HG03558 (cell line): Measurements from ENCODE around the gene MYO3B.
"Not testable (repeated sequence)": the region's sequence is repeated elsewhere in the genome, so short reads cannot be mapped to it uniquely, and the experiment has no call there.

Experiments used
- ATAC-seq: cut with Tn5 transposase; IDR thresholded peaks from one replicate; pipeline ENCODE4 v1.9.1; 2021; ENCODE audit warnings: moderate number of reproducible peaks; ENCODE audit not compliant: unreplicated experiment; ENCODE audit errors: extremely low read depth

The MYO3B gene

GRCh38 chr2:170579511-170579910, 401.6 kb downstream of the MYO3B start:
- ATAC-seq, result no peak

DNA sequence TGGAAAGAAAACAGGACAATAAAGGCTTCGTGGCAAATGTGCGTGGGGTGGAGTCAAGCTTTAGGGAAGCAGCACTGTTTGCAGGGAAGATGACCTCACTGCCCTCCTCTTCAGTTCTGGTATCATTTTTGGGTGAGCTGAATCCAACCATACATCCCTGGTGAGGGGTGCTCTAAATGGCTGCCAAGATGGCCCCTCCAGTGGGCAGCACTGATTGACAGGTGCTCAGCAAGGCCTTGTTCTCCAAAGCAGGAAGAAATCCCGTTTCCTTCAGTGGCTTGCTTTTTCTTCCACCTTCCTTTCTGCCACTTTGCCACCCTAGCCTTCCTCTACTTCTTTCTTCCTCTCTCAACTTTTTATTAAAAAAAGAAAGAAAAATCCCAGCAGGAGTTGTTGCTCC, 404.4 kb downstream of the MYO3B start:
- no peak for ATAC-seq

GRCh38 chr2:170582751-170583463, 405.0 kb downstream of the MYO3B start:
- ATAC-seq, result no peak

GRCh38 chr2:170585067-170585466, 407.1 kb downstream of the MYO3B start:
- no peak for ATAC-seq

DNA sequence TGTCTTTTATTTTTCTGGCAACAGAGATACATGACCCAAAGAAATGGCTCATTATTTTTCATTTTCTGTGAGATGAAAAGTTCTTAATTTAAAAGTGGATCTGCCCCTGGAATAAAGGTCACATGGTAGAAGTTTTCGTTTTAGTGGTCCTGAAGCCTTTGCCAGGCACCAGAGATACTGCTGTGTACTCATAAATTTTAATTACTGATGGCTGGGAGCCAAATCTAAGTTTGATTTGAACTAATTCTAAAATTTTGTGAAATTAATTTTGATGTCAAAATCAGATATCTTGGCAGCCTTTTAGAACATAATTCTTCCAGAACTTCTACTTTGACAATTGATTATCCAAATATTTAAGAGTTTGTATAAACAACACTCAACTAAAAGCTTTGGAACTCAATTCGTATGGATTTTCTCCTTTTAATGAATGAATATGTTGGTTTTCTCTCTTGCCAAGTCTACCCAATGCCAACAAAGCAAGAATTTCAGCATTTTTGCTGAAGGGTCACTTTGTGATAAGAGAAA, 408.7 kb downstream of the MYO3B start:
- no peak for ATAC-seq

DNA sequence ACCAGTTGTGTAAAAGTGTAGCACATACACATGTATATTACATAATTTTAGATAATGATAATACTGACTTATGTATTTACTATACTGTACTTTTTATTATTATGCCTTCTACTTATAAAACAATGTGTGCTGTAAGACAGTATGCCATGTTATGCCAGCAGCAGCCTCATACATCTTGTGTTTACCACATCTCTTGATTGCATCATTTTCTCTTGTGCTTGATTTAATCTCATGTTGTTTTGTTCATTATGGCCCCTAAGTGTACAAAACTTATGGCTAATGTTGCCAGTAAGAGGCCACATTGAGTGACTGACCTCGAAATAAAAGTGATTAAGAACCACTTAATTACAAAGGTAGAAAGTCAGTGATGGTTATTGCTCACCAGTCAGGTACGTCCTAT, 409.2 kb downstream of the MYO3B start:
- no peak for ATAC-seq

GRCh38 chr2:170587922-170588321, 410.0 kb downstream of the MYO3B start:
- ATAC-seq, result no peak

DNA sequence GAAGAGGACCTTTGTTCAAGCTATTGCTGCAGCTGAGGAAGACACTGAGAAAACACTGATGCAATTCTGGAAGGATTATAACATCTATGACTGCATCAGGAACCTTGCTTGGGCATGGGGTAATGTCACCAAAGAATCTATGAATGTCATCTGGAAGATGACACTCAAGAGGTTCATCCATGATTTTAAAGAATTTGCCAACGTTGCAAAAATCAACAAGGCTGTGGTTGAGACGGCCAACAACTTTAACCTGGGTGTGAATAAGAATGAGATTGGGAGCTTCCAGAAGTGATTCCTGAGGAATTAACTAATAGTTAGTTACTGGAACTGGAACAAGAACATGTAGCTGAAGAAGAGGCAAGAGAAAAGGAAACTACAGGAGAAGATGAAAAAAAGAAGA, 410.8 kb downstream of the MYO3B start:
- ATAC-seq, result no peak

GRCh38 chr2:170596576-170596975, 418.6 kb downstream of the MYO3B start:
- no peak for ATAC-seq

GRCh38 chr2:170598067-170598395, 420.1 kb downstream of the MYO3B start:
- ATAC-seq, result no peak

DNA sequence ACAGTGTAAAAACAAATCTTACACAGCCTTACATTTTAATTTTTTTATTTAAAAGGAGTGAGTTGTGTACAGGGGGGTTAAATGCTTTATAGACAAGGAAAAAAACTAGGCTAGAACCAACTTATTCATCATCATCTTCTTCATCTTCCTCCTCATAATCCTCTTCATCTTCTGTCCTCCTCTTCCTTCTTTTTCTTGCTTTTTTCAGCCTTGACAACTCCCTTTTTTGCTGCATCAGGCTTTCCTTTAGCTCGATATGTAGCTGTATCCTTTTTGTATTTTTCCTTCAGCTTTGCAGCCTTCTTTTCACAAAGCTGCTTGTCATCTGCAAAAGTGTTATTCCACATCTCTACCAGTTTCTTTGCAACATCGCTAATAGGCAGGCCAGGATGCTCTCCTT, 423.5 kb downstream of the MYO3B start:
- no peak for ATAC-seq

- ATAC-seq, result no peak
These were observed 427.9 kb downstream of the MYO3B start for GRCh38 chr2:170605862-170606261.

GRCh38 chr2:170607171-170607570, 429.2 kb downstream of the MYO3B start:
- no peak for ATAC-seq

GRCh38 chr2:170610615-170611014, 432.7 kb downstream of the MYO3B start:
- ATAC-seq, result no peak

DNA sequence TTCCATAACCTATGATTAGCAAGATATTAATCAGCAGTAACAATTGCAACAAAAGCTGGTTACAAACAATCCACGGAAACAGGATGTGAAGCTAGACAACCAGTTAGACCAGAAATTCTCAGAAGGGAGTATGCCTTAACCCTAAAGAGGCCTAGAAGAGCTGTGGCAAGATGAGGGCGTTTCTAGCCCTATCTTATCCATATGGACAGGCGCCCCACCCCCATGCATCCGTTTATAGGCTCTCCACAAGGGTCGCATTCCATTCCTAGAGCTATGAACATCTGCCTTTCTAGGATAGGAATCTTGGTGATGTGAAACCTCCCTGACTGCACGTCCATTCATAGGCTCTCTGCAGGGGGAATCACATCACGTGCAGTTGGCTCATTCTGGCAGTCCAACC, 441.0 kb downstream of the MYO3B start:
- not testable (repeated sequence) for ATAC-seq

DNA sequence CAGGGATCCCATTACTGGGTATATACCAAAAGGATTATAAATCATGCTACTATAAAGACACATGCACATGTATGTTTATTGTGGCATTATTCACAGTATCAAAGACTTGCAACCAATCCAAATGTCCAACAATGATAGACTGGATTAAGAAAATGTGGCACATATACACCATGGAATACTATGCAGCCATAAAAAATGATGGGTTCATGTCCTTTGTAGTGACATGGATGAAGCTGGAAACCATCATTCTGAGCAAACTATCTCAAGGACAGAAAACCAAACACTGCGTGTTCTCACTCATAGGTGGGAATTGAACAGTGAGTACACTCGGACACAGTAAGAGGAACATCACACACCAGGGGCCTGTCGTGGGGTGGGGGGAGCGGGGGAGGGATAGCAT, 457.1 kb downstream of the MYO3B start:
- ATAC-seq, result not testable (repeated sequence)

GRCh38 chr2:170639635-170640034, 461.7 kb downstream of the MYO3B start:
- no peak for ATAC-seq

DNA sequence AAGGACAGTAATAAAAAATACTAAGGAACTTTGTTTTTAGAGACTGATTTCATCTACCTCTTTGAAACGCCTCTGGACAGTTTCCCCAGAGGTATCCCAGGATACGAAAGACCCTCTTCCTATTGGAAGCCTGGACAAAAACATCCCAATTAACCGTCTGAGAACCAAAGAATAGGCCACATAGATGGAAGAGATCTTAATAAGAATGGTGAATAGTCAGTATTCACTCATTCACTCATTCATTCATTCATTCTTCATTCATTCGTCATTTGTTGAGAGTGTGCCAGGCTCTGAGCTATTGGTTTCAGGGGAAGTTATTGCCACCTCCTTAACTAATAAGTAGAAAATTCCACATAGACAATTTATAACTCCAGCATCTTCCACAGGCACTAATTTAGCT, 464.0 kb downstream of the MYO3B start:
- ATAC-seq, result no peak

DNA sequence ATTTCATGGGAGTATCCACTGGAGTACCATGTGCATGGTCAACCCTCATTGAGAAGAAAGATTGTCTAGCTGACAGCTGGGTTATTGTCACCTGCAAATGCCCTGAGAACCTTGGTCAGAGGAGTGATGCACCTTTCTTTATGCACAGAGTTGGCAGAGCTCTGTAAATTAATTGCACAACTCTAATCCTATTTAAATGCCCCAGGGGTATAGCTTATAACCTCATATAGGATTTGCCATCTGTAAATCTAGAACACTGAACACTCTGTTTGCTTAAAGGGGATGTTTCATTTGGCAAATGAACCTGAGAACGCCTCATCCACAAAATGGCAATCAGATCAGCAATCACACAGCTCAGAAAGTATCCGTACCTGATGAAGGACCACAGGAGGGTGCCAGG, 465.4 kb downstream of the MYO3B start:
- ATAC-seq, result no peak

GRCh38 chr2:170647741-170648436, 469.9 kb downstream of the MYO3B start:
- no peak for ATAC-seq

DNA sequence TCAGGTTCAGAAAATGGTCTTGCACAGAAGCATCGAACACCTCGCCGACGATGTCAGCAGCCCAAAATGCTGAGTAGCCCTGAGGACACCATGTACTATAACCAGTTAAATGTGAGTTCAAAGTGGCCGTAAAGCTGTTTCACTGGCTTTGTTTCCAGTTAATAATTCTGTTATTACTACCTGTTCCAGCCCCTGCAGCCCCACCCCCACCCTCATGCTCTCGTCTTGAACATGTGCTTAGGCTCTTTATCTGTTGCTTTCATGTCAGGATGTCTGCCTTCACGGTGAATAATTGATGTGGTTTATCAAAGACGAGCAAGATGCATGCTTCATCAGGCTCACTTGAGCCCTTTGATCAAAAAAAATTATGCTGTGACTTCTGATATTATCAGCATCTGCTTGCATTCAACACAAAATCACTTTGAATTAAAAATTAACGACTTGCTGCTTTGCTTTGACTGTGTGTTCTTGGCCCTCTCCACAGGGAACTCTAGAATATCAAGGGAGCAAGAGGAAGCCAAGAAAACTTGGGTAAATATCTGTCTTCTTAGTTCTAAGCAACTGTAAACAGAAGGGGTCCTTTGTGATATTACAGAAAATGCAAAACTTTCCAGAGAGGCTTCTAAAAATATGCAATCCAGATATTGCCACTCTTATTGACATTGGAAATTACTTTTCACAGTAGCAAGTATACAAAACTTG, 473.8 kb downstream of the MYO3B start:
- ATAC-seq, result no peak
